Activated effector memory CD4-positive, alpha-beta T cell treated with Interleukin-2 at 50 U/mL for 16 hours (primary cell): ENCODE measurements around the gene ETV7.

ENCODE experiments used
- DNase-seq: peaks from one replicate; pipeline ENCODE4 v3.0.0-alpha.2; 2020

The ETV7 gene

GRCh38 chr6:36318690-36319435 lies 68.6 kb downstream of the ETV7 start:
- DNase-seq = no peak

GRCh38 chr6:36317623-36318022 lies 69.8 kb downstream of the ETV7 start:
- no peak for DNase-seq
